IMR-90 (cell line): ENCODE measurements around the gene POFUT2.

Experiments
- BHLHE40 ChIP-seq: fragments of 150-350 bp; IDR thresholded peaks from 2 replicates; pipeline ENCODE4 v1.6.1; 2016; ENCODE audit warnings: mild to moderate bottlenecking, low read depth, low read length
- CEBPB ChIP-seq: IDR thresholded peaks from 2 replicates; pipeline ENCODE4 v1.6.1; 2012; ENCODE audit warnings: low read depth, low read length, improper control_type of control experiment
- CHD1 ChIP-seq: IDR thresholded peaks from 2 replicates; pipeline ENCODE4 v1.6.1; 2012; ENCODE audit warnings: low read depth, low read length, improper control_type of control experiment
- CTCF ChIP-seq: conservative IDR thresholded peaks from 2 replicates; pipeline ENCODE4 v1.5.1; 2012; ENCODE audit warnings: mild to moderate bottlenecking, low read depth, low read length, improper control_type of control experiment
- FOS ChIP-seq: fragments of 150-350 bp; IDR thresholded peaks from 2 replicates; pipeline ENCODE4 v1.6.1; 2016; ENCODE audit warnings: low read depth, low read length
- MAZ ChIP-seq: IDR thresholded peaks from 2 replicates; pipeline ENCODE4 v1.6.1; 2012; ENCODE audit warnings: low read depth, mild to moderate bottlenecking, low read length, improper control_type of control experiment, moderate library complexity, borderline replicate concordance
- MXI1 ChIP-seq: IDR thresholded peaks from 2 replicates; pipeline ENCODE4 v1.6.1; 2012; ENCODE audit warnings: low read depth, mild to moderate bottlenecking, low read length, moderate library complexity, borderline replicate concordance
- POLR2A ChIP-seq: IDR thresholded peaks from 2 replicates; pipeline ENCODE4 v1.6.1; 2012; ENCODE audit warnings: mild to moderate bottlenecking, low read depth, low read length
- RAD21 ChIP-seq: IDR thresholded peaks from 2 replicates; pipeline ENCODE4 v1.6.1; 2012; ENCODE audit warnings: low read length, improper control_type of control experiment
- RCOR1 ChIP-seq: IDR thresholded peaks from 2 replicates; pipeline ENCODE4 v1.6.1; 2012; ENCODE audit warnings: mild to moderate bottlenecking, low read length, improper control_type of control experiment; ENCODE audit not compliant: insufficient replicate concordance
- RFX5 ChIP-seq: IDR thresholded peaks from 2 replicates; pipeline ENCODE4 v1.8.0; 2012; ENCODE audit warnings: low read depth, mild to moderate bottlenecking, low read length, moderate library complexity
- SMC3 ChIP-seq: fragments of 150-350 bp; IDR thresholded peaks from 2 replicates; pipeline ENCODE4 v1.6.1; 2016; ENCODE audit warnings: low read depth, mild to moderate bottlenecking, antibody characterized with exemption, low read length, moderate library complexity
- USF2 ChIP-seq: fragments of 150-350 bp; IDR thresholded peaks from 2 replicates; pipeline ENCODE4 v1.6.1; 2017; ENCODE audit warnings: mild to moderate bottlenecking, antibody characterized with exemption, low read length, low read depth

- TF ChIP-seq BHLHE40 = no peak
- no peak for TF ChIP-seq CTCF
- no peak for TF ChIP-seq POLR2A
- no peak for TF ChIP-seq RCOR1
- TF ChIP-seq RFX5 = no peak
- no peak for TF ChIP-seq MAZ
- TF ChIP-seq SMC3 = no peak
- no peak for TF ChIP-seq USF2
- no peak for TF ChIP-seq CEBPB
- TF ChIP-seq RAD21 = no peak
- TF ChIP-seq CHD1 = no peak
- TF ChIP-seq FOS = no peak
- TF ChIP-seq MXI1 = no peak
Observed at GRCh38 chr21:45310459-45310858, 22.8 kb upstream of the POFUT2 start.
